Endothelial cell of umbilical vein (primary cell): Measurements from ENCODE around the gene RASGRF2. TPM values are rescaled to one million over a fixed set of nuclear protein-coding genes. Genes with fewer than 3 reads are reported as not detected.

Experiments used
- BruUV-seq: library from RNA; stranded (reverse); fragments of 400-500 nt; replicated peaks from 2 replicates; lab custom pipeline; 2021; lab: Mats Ljungman, UMichigan
- CTCF ChIA-PET: fragments of 300-600, 350-600 bp; sonication (Branson Sonifier 250); formaldehyde crosslinking; loops from one replicate; lab custom pipeline; 2021; ENCODE audit warnings: antibody characterized with exemption, inconsistent platforms; lab: Charles Lee
- POLR2A ChIA-PET: fragments of 300-600, 350-600 bp; sonication (Branson Sonifier 250); formaldehyde crosslinking; loops from one replicate; lab custom pipeline; 2021; ENCODE audit warnings: antibody characterized with exemption, inconsistent platforms; lab: Charles Lee
- DNase-seq: peaks from one replicate; pipeline ENCODE4 v3.0.0-alpha.2; 2011; ENCODE audit warnings: low read depth, low spot score
- FAIRE-seq: peaks from 2 replicates; lab custom pipeline; 2011; peaks lifted over from hg19 to GRCh38; lab: Jason Lieb, UNC
- H2AFZ ChIP-seq: 2 replicates; pipeline ENCODE4 v1.6.0; 2012; ENCODE audit warnings: low read depth, low read length, control low read depth, inconsistent platforms
- H3K27ac ChIP-seq: 2 replicates; pipeline ENCODE4 v1.5.1; 2011; ENCODE audit warnings: low read depth, mild to moderate bottlenecking, control low read depth, low read length, moderate library complexity; ENCODE audit not compliant: insufficient read depth
- H3K27me3 ChIP-seq, 2 experiments: 2 replicates each; pipeline versions ENCODE4 v1.6.0 to v1.6.1; 2011; ENCODE audit warnings: low read length in 2 of 2, mixed read lengths in 1 of 2; ENCODE audit not compliant: control insufficient read depth in 2 of 2, insufficient read depth in 2 of 2
- H3K36me3 ChIP-seq, 2 experiments: 2 replicates in 1 of 2; 3 replicates in 1 of 2; pipeline ENCODE4 v1.5.1; 2011; ENCODE audit warnings: low read length in 2 of 2, mild to moderate bottlenecking in 1 of 2, moderate library complexity in 1 of 2; ENCODE audit not compliant: control insufficient read depth in 2 of 2, insufficient read depth in 2 of 2; ENCODE audit errors: extremely low read depth in 1 of 2
- H3K4me1 ChIP-seq: 3 replicates; pipeline ENCODE4 v1.5.1; 2011; ENCODE audit warnings: mild to moderate bottlenecking, low read length; ENCODE audit not compliant: control insufficient read depth, insufficient read depth; ENCODE audit errors: extremely low read depth
- H3K4me2 ChIP-seq: 2 replicates; pipeline ENCODE4 v1.6.1; 2011; ENCODE audit warnings: low read length, control low read depth, mixed read lengths; ENCODE audit not compliant: insufficient read depth
- H3K4me3 ChIP-seq, 3 experiments: fragments of 200-600 bp in 1 of 3; sonication (generic), shearing (Covaris generic) in 1 of 3; replicated peaks in 1 of 3; 2 replicates each; pipeline ENCODE4 v1.5.1; 2011 to 2016; ENCODE audit warnings: control low read depth in 3 of 3, low read length in 3 of 3, mild to moderate bottlenecking in 2 of 3, inconsistent platforms in 1 of 3, low read depth in 1 of 3, moderate library complexity in 1 of 3; ENCODE audit not compliant: insufficient read depth in 1 of 3
- H3K79me2 ChIP-seq: 2 replicates; pipeline ENCODE4 v1.6.0; 2012; ENCODE audit warnings: low read length, inconsistent platforms; ENCODE audit not compliant: control insufficient read depth, insufficient read depth
- H3K9ac ChIP-seq: replicated peaks from 2 replicates; pipeline ENCODE3; 2011; ENCODE audit warnings: low read length, control low read depth; ENCODE audit not compliant: insufficient read depth; ENCODE audit errors: extremely low read depth
- H3K9me1 ChIP-seq: replicated peaks from 3 replicates; pipeline ENCODE4 v1.6.0; 2011; ENCODE audit warnings: mild to moderate bottlenecking, low read length; ENCODE audit not compliant: control insufficient read depth, insufficient read depth; ENCODE audit errors: extremely low read depth
- H3K9me3 ChIP-seq: replicated peaks from 2 replicates; pipeline ENCODE4 v1.5.1; 2012; ENCODE audit warnings: low read length, inconsistent platforms; ENCODE audit not compliant: control insufficient read depth, insufficient read depth
- H4K20me1 ChIP-seq: replicated peaks from 2 replicates; pipeline ENCODE3; 2011; ENCODE audit warnings: mild to moderate bottlenecking, low read length; ENCODE audit not compliant: control insufficient read depth, insufficient read depth; ENCODE audit errors: extremely low read depth
- FOS ChIP-seq: IDR thresholded peaks from 2 replicates; pipeline ENCODE4 v1.6.1; 2011; ENCODE audit warnings: mild to moderate bottlenecking, low read length, moderate library complexity, borderline replicate concordance; ENCODE audit not compliant: insufficient read depth
- POLR2A ChIP-seq: IDR thresholded peaks from 2 replicates; pipeline ENCODE4 v1.6.1; 2012; ENCODE audit warnings: low read depth, mild to moderate bottlenecking, control low read depth, low read length
- POLR2AphosphoS5 ChIP-seq: IDR thresholded peaks from 2 replicates; pipeline ENCODE4 v1.6.1; 2012; ENCODE audit warnings: low read depth, mild to moderate bottlenecking, control low read depth, low read length, moderate library complexity; ENCODE audit not compliant: insufficient read depth
- dilution Hi-C: fragments of 300-500 bp; cut with MboI; formaldehyde crosslinking; loops from one replicate; pipeline ENCODE4 v1.15.0; 2019; ENCODE audit warnings: low sequenced_read_pairs; ENCODE audit not compliant: extremely low pct_ligation_motif_present
- intact Hi-C: fragments of 100-400 bp; cut with micrococcal nuclease; formaldehyde crosslinking; loops from one replicate; pipeline ENCODE4 v1.10.0; 2022
- polyA plus RNA-seq, 4 experiments: library from polyadenylated mRNA; depleted of rRNA in 3 of 4; stranded (reverse) in 3 of 4; unstranded in 1 of 4; fragments of >200 nt; gene quantifications; 2 replicates each; pipeline versions ENCODE4 v1.2.1 to v1.2.3, GENCODE V29; 2011 to 2012; ENCODE audit warnings: missing spikeins in 1 of 4
- total RNA-seq: library from RNA; stranded (reverse); gene quantifications from 2 replicates; pipeline ENCODE4 v1.2.3, GENCODE V29; 2021

Gene RASGRF2
- total and polyA plus RNA-seq, 2 donors (not counting 3 experiments of a cell fraction or from before 2014, with no cell fraction given) = 0.41 to 4.0 TPM

DNA sequence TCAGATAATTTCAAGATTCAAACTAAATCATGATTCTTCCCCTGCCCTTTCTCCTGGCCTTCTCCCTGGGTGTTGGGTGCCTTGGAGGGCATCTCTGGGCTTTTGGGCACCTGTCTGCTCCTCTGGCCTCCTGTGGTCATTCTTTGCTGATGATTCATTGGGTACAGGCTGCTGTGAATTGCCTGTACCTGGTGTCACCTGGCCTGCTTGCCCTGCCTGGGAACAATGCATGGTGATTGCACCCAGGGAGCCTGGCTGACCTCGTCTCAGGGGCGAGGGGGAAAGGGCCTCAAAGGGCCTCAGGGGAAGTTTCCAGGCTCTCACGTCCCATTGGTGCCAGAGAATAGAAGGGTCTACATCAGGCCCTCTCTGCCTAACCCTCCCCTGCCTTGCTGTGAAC lies 252.9 kb downstream of the RASGRF2 start:
- POLR2A ChIA-PET = no interaction called here
- FAIRE-seq (no peak), DNase-seq (no peak)
- Histone ChIP-seq H2AFZ (no peak overlapping the region), H3K27me3 (no peaks in the 10 kb centered on the region), H3K4me1 (no peaks in the 10 kb centered on the region), H3K9me1 (no peaks in the 10 kb centered on the region), H3K27ac (no peak overlapping the region), H4K20me1 (no peaks in the 10 kb centered on the region), H3K9me3 (no peaks in the 10 kb centered on the region), H3K79me2 (no peaks in the 10 kb centered on the region), H3K9ac (no peak overlapping the region), H3K4me3 (no peak overlapping the region), H3K36me3 (no peaks in the 10 kb centered on the region), H3K4me2 (no peak overlapping the region)
- intact Hi-C loops = no loop called here
- CTCF ChIA-PET = no interaction called here
- no TSS peak for BruUV-seq
- TF ChIP-seq FOS = no peak
- dilution Hi-C loops = no loop called here

DNA sequence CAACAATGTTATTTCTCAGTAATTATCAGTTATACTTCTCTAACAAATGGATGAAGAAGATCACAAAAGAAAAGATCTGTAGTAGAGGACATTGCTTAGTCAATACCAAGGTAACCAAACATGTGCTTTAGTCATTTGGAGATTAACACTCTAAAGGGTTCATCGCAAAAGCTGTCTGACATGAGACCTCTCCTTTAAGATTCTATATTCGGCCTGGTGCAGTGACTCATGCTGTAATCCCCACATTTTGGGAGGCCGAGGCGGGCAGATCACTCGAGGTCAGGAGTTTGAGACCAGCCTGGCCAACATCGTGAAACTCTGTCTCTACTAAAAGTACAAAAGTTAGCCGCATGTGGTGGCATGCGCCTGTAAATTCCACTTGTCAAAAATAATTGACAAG lies 254.7 kb downstream of the RASGRF2 start:
- BruUV-seq = no TSS peak
- FAIRE-seq (no peak), DNase-seq (no peak)
- no peaks in the 10 kb centered on the region for H3K4me1 ChIP-seq
- H3K9me1 ChIP-seq = no peaks in the 10 kb centered on the region
- no peaks in the 10 kb centered on the region for H3K79me2 ChIP-seq
- no peak overlapping the region for H3K4me3 ChIP-seq
- H3K9ac ChIP-seq = no peak overlapping the region
- H4K20me1 ChIP-seq = no peaks in the 10 kb centered on the region
- H3K9me3 ChIP-seq = no peaks in the 10 kb centered on the region
- ChIA-PET CTCF (no interaction called here), POLR2A (no interaction called here)
- no peak overlapping the region for H3K4me2 ChIP-seq
- H3K36me3 ChIP-seq = no peaks in the 10 kb centered on the region
- no peak overlapping the region for H3K27ac ChIP-seq
- no peak overlapping the region for H2AFZ ChIP-seq
- intact Hi-C loops = no loop called here
- no peak for TF ChIP-seq POLR2A
- TF ChIP-seq POLR2AphosphoS5 = no peak
- no peaks in the 10 kb centered on the region for H3K27me3 ChIP-seq
- dilution Hi-C loops = no loop called here
